GM19043 (cell line): Measurements from ENCODE around the gene WDR62.
A peak's percentile ranks its signal among the peaks of the same experiment; 100 is the strongest.

ENCODE experiments used
- ATAC-seq: cut with Tn5 transposase; IDR thresholded peaks from one replicate; pipeline ENCODE4 v1.9.1; 2021; ENCODE audit warnings: low read depth; ENCODE audit not compliant: unreplicated experiment

The WDR62 gene

GRCh38 chr19:36139120-36139472, 84.4 kb downstream of the WDR62 start:
- no peak for ATAC-seq

- ATAC-seq, result peak; percentile 78
Observed at GRCh38 chr19:36139473-36140303, 85.0 kb downstream of the WDR62 start, which contains the start of gene CAPNS1. CAPNS1 (plus strand) TSS chr19:36140066; CDS start chr19:36141012, 946 bp downstream.

GRCh38 chr19:36140304-36141038, 85.8 kb downstream of the WDR62 start:
- no peak for ATAC-seq

DNA sequence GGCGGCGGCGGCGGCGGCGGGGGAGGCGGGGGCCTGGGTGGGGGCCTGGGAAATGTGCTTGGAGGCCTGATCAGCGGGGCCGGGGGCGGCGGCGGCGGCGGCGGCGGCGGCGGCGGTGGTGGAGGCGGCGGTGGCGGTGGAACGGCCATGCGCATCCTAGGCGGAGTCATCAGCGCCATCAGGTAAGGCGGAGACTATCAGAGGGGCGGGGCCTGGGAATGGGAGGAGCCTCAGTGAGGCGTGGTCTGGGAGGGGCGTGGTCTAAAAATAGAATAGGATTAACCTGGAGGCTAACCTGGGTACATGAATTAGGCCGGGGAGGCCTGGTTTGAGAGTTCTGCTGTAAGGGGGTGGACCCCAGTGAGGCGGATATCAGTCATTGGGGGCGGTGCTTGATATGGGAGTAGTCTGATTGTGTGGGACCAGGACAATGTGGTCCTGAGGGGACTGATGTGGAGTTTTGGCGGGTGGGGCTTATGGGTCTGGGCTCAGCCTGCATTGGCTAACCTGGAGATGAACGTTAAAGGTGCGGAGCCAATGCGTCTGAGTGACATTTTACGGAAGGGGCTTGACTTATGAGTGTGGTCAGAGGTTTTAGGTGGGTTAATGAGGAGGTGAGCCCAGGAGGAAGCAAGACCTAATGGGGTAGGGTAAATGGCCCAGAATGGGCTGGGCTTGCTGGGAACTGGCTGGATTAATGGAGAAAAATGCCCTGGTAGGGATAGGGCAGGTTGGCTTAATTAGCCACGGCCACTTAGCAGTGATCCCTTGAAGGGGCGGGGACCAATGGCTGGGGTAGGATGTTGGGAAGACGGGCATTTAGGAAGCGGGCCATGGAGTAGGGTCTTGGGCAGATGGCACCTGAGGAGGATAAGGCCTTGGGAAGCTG, 86.6 kb downstream of the WDR62 start:
- ATAC-seq, result no peak

DNA sequence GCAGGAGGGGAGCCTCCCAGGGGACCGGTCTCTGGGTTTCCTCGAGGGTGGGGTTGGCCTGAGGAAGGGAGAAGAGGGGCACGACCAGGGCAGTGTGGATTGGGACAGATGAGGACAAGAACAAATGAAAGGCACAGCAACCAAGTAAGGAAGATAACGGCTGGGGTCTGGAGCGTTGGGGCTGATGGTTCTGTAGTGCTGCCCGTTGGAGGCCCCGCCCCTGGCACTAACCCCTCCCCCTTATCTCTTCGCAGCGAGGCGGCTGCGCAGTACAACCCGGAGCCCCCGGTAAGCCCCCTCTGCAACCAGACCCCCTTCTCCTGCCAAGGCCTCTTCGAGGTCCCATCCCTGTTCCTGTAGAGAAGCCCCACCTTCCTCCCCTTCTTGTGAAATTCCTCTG, 87.3 kb downstream of the WDR62 start:
- no peak for ATAC-seq

DNA sequence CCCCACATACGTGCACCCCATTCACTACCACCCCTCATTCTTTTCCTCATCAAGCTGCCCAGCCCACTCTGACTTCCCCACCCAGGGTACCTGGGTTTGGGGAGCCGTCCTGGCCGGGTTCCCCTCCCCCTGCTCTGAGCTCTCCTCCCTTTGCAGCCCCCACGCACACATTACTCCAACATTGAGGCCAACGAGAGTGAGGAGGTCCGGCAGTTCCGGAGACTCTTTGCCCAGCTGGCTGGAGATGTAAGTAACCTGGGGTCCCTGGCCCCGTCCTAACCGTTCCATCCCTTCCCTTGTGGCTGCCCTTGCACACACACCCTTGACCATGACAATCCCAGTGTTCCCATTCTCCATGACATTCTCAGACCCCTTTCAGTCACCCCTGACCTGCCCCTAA, 87.8 kb downstream of the WDR62 start:
- ATAC-seq, result no peak

DNA sequence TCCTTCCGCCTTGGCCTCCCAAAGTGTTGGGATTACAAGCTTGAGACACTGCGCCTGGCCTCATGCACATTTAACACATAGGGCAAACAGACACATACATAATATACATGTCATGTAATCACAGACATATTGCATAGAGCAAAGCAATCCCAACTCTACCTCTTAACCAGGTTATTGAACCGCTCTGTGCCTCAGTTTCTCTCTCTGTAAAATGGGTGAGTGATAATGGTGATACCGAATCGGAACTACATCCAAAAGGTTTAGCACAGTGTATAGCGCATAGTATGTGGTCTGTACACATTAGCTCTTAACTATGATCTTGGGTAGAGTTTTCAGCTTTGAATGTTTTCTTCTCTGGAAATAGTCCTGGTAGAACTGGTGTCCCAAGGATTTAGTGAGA, 89.9 kb downstream of the WDR62 start:
- ATAC-seq, result no peak

DNA sequence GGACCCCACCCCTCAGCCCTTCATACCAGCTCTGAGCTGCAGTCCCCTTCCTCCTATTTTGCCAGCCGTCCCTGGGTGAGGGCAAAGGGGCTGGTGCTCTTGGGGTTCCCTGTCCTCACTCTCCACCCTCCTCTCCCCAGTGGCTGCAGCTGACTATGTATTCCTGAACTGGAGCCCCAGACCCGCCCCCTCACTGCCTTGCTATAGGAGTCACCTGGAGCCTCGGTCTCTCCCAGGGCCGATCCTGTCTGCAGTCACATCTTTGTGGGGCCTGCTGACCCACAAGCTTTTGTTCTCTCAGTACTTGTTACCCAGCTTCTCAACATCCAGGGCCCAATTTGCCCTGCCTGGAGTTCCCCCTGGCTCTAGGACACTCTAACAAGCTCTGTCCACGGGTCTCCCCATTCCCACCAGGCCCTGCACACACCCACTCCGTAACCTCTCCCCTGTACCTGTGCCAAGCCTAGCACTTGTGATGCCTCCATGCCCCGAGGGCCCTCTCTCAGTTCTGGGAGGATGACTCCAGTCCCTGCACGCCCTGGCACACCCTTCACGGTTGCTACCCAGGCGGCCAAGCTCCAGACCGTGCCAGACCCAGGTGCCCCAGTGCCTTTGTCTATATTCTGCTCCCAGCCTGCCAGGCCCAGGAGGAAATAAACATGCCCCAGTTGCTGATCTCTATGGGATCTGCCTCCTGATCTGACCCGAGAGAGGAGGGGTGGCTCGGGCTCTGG, 95.1 kb downstream of the WDR62 start:
- no peak for ATAC-seq

- ATAC-seq, result no peak
Observed at GRCh38 chr19:36150586-36150985, 95.9 kb downstream of the WDR62 start.

- ATAC-seq, result no peak
Observed at GRCh38 chr19:36151144-36152018, 96.7 kb downstream of the WDR62 start.

GRCh38 chr19:36152019-36152351, 97.3 kb downstream of the WDR62 start:
- no peak for ATAC-seq

GRCh38 chr19:36152352-36153091, 97.8 kb downstream of the WDR62 start, which contains the start of gene COX7A1:
COX7A1 (minus strand) TSS chr19:36152447; CDS start chr19:36152407, 40 bp downstream.
- ATAC-seq, result no peak

GRCh38 chr19:36153126-36153525, 98.4 kb downstream of the WDR62 start:
- no peak for ATAC-seq
